PC-9 (cell line): ENCODE measurements around the gene MPP2. TPM values are rescaled to one million over a fixed set of nuclear protein-coding genes. Genes with fewer than 3 reads are reported as not detected.

Experiments used
- BruUV-seq: library from RNA; stranded (reverse); fragments of 400-500 nt; replicated peaks from 2 replicates; lab custom pipeline; 2021; lab: Mats Ljungman, UMichigan
- CTCF ChIA-PET: fragments of 300-600 bp; sonication (Branson Sonifier 250); formaldehyde crosslinking; loops from one replicate; lab custom pipeline; 2022; ENCODE audit warnings: antibody characterized with exemption; lab: Charles Lee
- POLR2A ChIA-PET: fragments of 300-600 bp; sonication (Branson Sonifier 250); formaldehyde crosslinking; loops from one replicate; lab custom pipeline; 2022; ENCODE audit warnings: antibody characterized with exemption; ENCODE audit not compliant: unreplicated experiment; lab: Charles Lee
- DNase-seq, 2 experiments: peaks; one replicate each; pipeline versions ENCODE4 v3.0.0 to v3.0.0-alpha.2; 2015 to 2022; ENCODE audit warnings: mixed read lengths in 1 of 2
- H2AFZ ChIP-seq: fragments of 200-600 bp; sonication (generic); 2 replicates; pipeline ENCODE4 v1.8.1; 2017; ENCODE audit warnings: antibody characterized with exemption
- H3F3A ChIP-seq: fragments of 200-600 bp; sonication (generic); 2 replicates; pipeline ENCODE4 v1.8.1; 2017; ENCODE audit warnings: antibody characterized with exemption, mild to moderate bottlenecking, low read depth; ENCODE audit not compliant: insufficient read depth
- H3K27ac ChIP-seq: fragments of 200-600 bp; sonication (generic); 2 replicates; pipeline ENCODE4 v1.6.1; 2016; ENCODE audit warnings: mixed run types
- H3K27me3 ChIP-seq: fragments of 200-600 bp; sonication (generic); 2 replicates; pipeline ENCODE4 v1.6.1; 2016; ENCODE audit warnings: low read depth, mixed run types; ENCODE audit not compliant: insufficient read depth
- H3K36me3 ChIP-seq: fragments of 200-600 bp; sonication (generic); 2 replicates; pipeline ENCODE4 v1.6.1; 2016; ENCODE audit warnings: low read depth, mixed run types
- H3K4me1 ChIP-seq: fragments of 200-600 bp; sonication (generic); replicated peaks from 2 replicates; pipeline ENCODE4 v1.6.1; 2016; ENCODE audit warnings: mixed run types; ENCODE audit not compliant: insufficient read depth
- H3K4me2 ChIP-seq: fragments of 200-600 bp; sonication (generic); 2 replicates; pipeline ENCODE4 v1.6.1; 2017; ENCODE audit warnings: mixed run types
- H3K4me3 ChIP-seq: fragments of 200-600 bp; sonication (generic); 2 replicates; pipeline ENCODE4 v1.6.1; 2016; ENCODE audit warnings: mixed run types
- H3K79me2 ChIP-seq: fragments of 200-600 bp; sonication (generic); 2 replicates; pipeline ENCODE4 v1.6.1; 2017; ENCODE audit warnings: low read depth, mixed run types
- H3K9me2 ChIP-seq: fragments of 200-600 bp; sonication (generic); 2 replicates; pipeline ENCODE4 v1.8.1; 2017; ENCODE audit warnings: mild to moderate bottlenecking; ENCODE audit not compliant: insufficient read depth
- H3K9me3 ChIP-seq: fragments of 200-600 bp; sonication (generic); 2 replicates; pipeline ENCODE4 v1.8.1; 2016; ENCODE audit warnings: low read depth; ENCODE audit not compliant: insufficient read depth
- H4K20me1 ChIP-seq: fragments of 200-600 bp; sonication (generic); 2 replicates; pipeline ENCODE4 v1.8.1; 2017; ENCODE audit not compliant: insufficient read depth
- EZH2 ChIP-seq: fragments of 200-600 bp; sonication (generic); IDR thresholded peaks from 2 replicates; pipeline ENCODE4 v1.8.0; 2017; ENCODE audit warnings: antibody characterized with exemption, low read depth
- intact Hi-C: fragments of 100-400 bp; cut with micrococcal nuclease; formaldehyde crosslinking; loops from one replicate; pipeline ENCODE4 v1.10.0; 2022; ENCODE audit not compliant: unreplicated experiment
- total RNA-seq: library from RNA; stranded (reverse); gene quantifications from 2 replicates; pipeline ENCODE4 v1.2.3, GENCODE V29; 2021
- TF ChIP-seq, protein P1 (sequence below): fragments of 200-600 bp; sonication (generic); conservative IDR thresholded peaks from 2 replicates; pipeline ENCODE4 v1.6.1; 2017; ENCODE audit warnings: mixed run types, antibody characterized with exemption, mild to moderate bottlenecking, moderate library complexity

The MPP2 gene
- total RNA-seq, 1 experiment from 2014 or later, result 5.6 TPM

- no peak overlapping the region for H2AFZ ChIP-seq
- H3K4me3 ChIP-seq, result no peak overlapping the region
Measured at GRCh38 chr17:43952724-43953666, 45.7 kb upstream of the MPP2 start.

GRCh38 chr17:43952351-43952723 is 45.0 kb upstream of the MPP2 start:
- H3K79me2 ChIP-seq, result no peaks in the 10 kb centered on the region
- no peak overlapping the region for H3K27ac ChIP-seq
- H3K4me2 ChIP-seq, result no peak overlapping the region
- ChIA-PET POLR2A (no interaction called here), CTCF (no interaction called here)
- H3F3A ChIP-seq, result no peaks in the 10 kb centered on the region
- TF ChIP-seq EZH2, result no peak
- TF ChIP-seq, protein P1, sequence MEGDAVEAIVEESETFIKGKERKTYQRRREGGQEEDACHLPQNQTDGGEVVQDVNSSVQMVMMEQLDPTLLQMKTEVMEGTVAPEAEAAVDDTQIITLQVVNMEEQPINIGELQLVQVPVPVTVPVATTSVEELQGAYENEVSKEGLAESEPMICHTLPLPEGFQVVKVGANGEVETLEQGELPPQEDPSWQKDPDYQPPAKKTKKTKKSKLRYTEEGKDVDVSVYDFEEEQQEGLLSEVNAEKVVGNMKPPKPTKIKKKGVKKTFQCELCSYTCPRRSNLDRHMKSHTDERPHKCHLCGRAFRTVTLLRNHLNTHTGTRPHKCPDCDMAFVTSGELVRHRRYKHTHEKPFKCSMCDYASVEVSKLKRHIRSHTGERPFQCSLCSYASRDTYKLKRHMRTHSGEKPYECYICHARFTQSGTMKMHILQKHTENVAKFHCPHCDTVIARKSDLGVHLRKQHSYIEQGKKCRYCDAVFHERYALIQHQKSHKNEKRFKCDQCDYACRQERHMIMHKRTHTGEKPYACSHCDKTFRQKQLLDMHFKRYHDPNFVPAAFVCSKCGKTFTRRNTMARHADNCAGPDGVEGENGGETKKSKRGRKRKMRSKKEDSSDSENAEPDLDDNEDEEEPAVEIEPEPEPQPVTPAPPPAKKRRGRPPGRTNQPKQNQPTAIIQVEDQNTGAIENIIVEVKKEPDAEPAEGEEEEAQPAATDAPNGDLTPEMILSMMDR, result no peak
- peaks cover 19% of the 10 kb centered on the region; the same call in 1 of the 2 replicates for H3K27me3 ChIP-seq
- no peak for DNase-seq
- no peaks in the 10 kb centered on the region for H3K9me2 ChIP-seq
- H2AFZ ChIP-seq, result no peak overlapping the region
- no peaks in the 10 kb centered on the region for H3K36me3 ChIP-seq
- intact Hi-C loops, result no loop called here
- H3K4me3 ChIP-seq, result no peak overlapping the region
- H3K4me1 ChIP-seq, result no peaks in the 10 kb centered on the region
- no TSS peak for BruUV-seq
- H3K9me3 ChIP-seq, result no peaks in the 10 kb centered on the region
- H4K20me1 ChIP-seq, result no peaks in the 10 kb centered on the region

More at GRCh38 chr17:43952724-43953666, 45.7 kb upstream of the MPP2 start:
- H3K27ac ChIP-seq, result no peak overlapping the region
- H3K9me3 ChIP-seq, result no peaks in the 10 kb centered on the region
- no peaks in the 10 kb centered on the region for H3K36me3 ChIP-seq
- no peaks in the 10 kb centered on the region for H3K4me1 ChIP-seq
- H4K20me1 ChIP-seq, result no peaks in the 10 kb centered on the region
- TF ChIP-seq EZH2, result no peak
- TF ChIP-seq, protein P1, result no peak
- DNase-seq, result no peak
- POLR2A ChIA-PET, result no interaction called here
- no peaks in the 10 kb centered on the region for H3F3A ChIP-seq
- H3K4me2 ChIP-seq, result no peak overlapping the region
- no peaks in the 10 kb centered on the region for H3K79me2 ChIP-seq
- CTCF ChIA-PET, result interaction anchor here (0.6 kb wide), 1 partner anchor 293 kb away, joined by 9 read pairs; no protein-coding TSS in a partner anchor
- no peaks in the 10 kb centered on the region for H3K9me2 ChIP-seq
- H3K27me3 ChIP-seq, result peaks cover 19% of the 10 kb centered on the region; the same call in 1 of the 2 replicates
- BruUV-seq, result no TSS peak
- intact Hi-C loops, result no loop called here

DNA sequence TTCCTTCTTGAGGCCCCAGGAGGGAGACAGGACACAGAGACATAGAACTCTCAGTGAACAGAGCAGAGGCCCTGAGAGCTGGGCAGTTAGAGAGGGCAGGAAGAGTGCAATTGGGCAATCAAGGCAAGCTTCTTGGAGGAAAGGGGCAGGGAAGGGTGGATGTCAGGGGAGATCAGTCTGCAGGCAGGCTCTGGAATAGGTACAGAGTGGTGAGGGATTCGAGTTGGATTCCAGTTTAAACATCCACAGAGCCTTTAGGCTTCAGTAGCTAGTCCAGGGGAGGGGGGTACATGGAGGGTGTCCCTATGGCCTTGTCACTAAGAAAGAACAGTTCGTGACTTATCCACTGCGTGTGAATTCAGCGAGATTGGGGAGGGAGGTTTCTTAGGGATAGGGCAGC is 44.4 kb upstream of the MPP2 start:
- H3K27ac ChIP-seq, result no peak overlapping the region
- TF ChIP-seq, protein P1, result no peak
- no peak for TF ChIP-seq EZH2
- H3K9me2 ChIP-seq, result no peaks in the 10 kb centered on the region
- H3K36me3 ChIP-seq, result no peaks in the 10 kb centered on the region
- H3K4me3 ChIP-seq, result no peak overlapping the region
- CTCF ChIA-PET, result no interaction called here
- H3K9me3 ChIP-seq, result no peaks in the 10 kb centered on the region
- no peak overlapping the region for H2AFZ ChIP-seq
- H3K79me2 ChIP-seq, result no peaks in the 10 kb centered on the region
- H3K27me3 ChIP-seq, result peaks cover 19% of the 10 kb centered on the region; the same call in 1 of the 2 replicates
- intact Hi-C loops, result no loop called here
- no peak for DNase-seq
- H3F3A ChIP-seq, result no peaks in the 10 kb centered on the region
- H3K4me1 ChIP-seq, result no peaks in the 10 kb centered on the region
- no peaks in the 10 kb centered on the region for H4K20me1 ChIP-seq
- POLR2A ChIA-PET, result no interaction called here
- no peak overlapping the region for H3K4me2 ChIP-seq
- no TSS peak for BruUV-seq
